Activated naive CD4-positive, alpha-beta T cell treated with anti-CD3 and anti-CD28 coated beads, Interleukin-2, amount 50 U/mL, for 72 hours (primary cell): Measurements from ENCODE around the gene CDNF. TPM values are rescaled to one million over a fixed set of nuclear protein-coding genes. Genes with fewer than 3 reads are reported as not detected.

Experiments
- ATAC-seq, 2 donors: fragments of 150-1000 bp; cut with Tn5 transposase; 2 replicates each; pipeline ENCODE4 v1.10.0; 2021; ENCODE audit warnings: mild to moderate bottlenecking in 2 of 2, moderate library complexity in 2 of 2
- DNase-seq, 2 donors: peaks; one replicate each; pipeline ENCODE4 v3.0.0; 2021 to 2022; ENCODE audit warnings: low spot score in 2 of 2
- H3K27ac Mint-ChIP-seq, 2 donors: one replicate each; pipeline ENCODE4 v1.8.0; 2022; ENCODE audit warnings: mild to moderate bottlenecking in 2 of 2, mixed read lengths in 2 of 2
- H3K36me3 Mint-ChIP-seq, 2 donors: one replicate each; pipeline ENCODE4 v1.8.0; 2022; ENCODE audit warnings: mixed read lengths in 2 of 2
- H3K9me3 Mint-ChIP-seq, 2 donors: one replicate each; pipeline ENCODE4 v1.8.0; 2022; ENCODE audit warnings: mixed read lengths in 2 of 2
- total RNA-seq, 2 donors: library from RNA; stranded (reverse); gene quantifications; one replicate each; pipeline ENCODE4 v1.2.3, GENCODE V29; 2022

Gene CDNF
- total RNA-seq, 2 donors from 2014 or later: 1.0 to 3.8 TPM

DNA sequence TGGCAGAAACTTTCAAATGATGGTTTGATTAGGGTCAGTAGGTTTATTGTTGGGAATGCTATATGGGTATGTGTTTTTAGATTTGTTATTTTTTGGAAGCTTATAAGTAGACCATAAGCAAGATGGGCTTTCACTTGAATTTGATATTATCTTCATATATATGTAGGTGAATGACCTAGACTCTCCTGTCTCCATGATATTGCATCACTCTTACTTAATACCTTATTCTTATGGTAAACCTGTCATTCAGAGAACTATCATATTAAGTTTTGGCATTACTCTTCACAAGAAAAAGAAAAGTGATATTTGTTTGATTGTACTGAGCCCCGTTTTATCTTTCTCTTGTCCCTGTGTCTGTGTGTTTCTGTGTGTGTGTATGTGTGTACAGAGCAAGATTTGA lies 17.6 kb upstream of the CDNF start:
- no peak for DNase-seq
- peaks cover 0 to 8% of the 10 kb centered on the region in 2 donors for H3K36me3 Mint-ChIP-seq
- H3K9me3 Mint-ChIP-seq: no peaks in the 10 kb centered on the region
- ATAC-seq: no peak
- no peak overlapping the region for H3K27ac Mint-ChIP-seq

GRCh38 chr10:14852236-14852635 lies 14.4 kb upstream of the CDNF start:
- DNase-seq (no peak), ATAC-seq (no peak)
- Mint-ChIP-seq H3K36me3 (peaks cover 0 to 9% of the 10 kb centered on the region in 2 donors), H3K9me3 (no peaks in the 10 kb centered on the region), H3K27ac (no peak overlapping the region)

- H3K9me3 Mint-ChIP-seq: no peaks in the 10 kb centered on the region
- DNase-seq (no peak), ATAC-seq (no peak)
- peaks cover 20 to 28% of the 10 kb centered on the region in 2 donors for H3K36me3 Mint-ChIP-seq
- H3K27ac Mint-ChIP-seq: peak overlapping the region in 1 of 2 donors; percentile 62
Observed at GRCh38 chr10:14844948-14845347, 7.1 kb upstream of the CDNF start.

DNA sequence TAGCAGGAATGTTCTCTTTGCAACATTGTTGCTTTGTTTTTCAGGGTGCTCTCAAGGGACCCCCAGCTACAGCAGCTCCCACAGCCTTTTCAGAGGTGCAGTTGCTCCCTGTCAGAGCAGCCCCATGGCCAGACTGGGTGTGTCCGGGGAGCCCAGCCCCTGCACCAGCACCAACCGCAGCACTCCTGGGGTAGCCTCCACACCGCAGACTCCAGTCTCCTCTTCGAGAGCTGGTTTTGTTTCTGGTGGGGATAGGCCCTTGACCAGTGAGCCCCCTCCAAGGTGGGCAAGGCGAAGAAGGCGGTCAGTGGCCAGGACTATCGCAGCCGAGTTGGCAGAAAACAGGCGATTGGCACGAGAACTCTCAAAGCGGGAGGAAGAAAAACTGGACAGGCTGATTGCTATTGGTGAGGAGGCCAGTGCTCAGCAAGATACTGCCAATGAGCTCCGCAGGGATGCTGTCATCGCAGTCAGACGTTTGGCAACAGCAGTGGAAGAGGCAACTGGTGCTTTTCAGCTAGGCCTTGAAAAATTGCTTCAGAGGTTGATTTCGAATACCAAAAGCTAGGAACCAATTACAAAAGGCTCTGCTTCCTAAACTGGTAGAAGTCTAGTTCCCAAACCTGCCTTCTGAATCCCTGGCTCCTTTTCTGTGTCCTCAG lies 5.6 kb upstream of the CDNF start:
- peaks cover 28 to 39% of the 10 kb centered on the region in 2 donors for H3K36me3 Mint-ChIP-seq
- H3K9me3 Mint-ChIP-seq: no peaks in the 10 kb centered on the region
- no peak overlapping the region for H3K27ac Mint-ChIP-seq
- DNase-seq (no peak), ATAC-seq (no peak)

GRCh38 chr10:14840178-14840577 lies 2.3 kb upstream of the CDNF start:
- Mint-ChIP-seq H3K9me3 (no peaks in the 10 kb centered on the region), H3K27ac (peak overlapping the region in 1 of 2 donors; percentile 98), H3K36me3 (peaks cover 37 to 38% of the 10 kb centered on the region in 2 donors)
- no peak for DNase-seq
- ATAC-seq: no peak

- DNase-seq: no peak
- H3K27ac Mint-ChIP-seq: peak overlapping the region; percentile 98
- ATAC-seq: no peak
- H3K36me3 Mint-ChIP-seq: peaks cover 32 to 33% of the 10 kb centered on the region in 2 donors
- H3K9me3 Mint-ChIP-seq: no peaks in the 10 kb centered on the region
Observed at GRCh38 chr10:14839305-14839695, 1.5 kb upstream of the CDNF start.

DNA sequence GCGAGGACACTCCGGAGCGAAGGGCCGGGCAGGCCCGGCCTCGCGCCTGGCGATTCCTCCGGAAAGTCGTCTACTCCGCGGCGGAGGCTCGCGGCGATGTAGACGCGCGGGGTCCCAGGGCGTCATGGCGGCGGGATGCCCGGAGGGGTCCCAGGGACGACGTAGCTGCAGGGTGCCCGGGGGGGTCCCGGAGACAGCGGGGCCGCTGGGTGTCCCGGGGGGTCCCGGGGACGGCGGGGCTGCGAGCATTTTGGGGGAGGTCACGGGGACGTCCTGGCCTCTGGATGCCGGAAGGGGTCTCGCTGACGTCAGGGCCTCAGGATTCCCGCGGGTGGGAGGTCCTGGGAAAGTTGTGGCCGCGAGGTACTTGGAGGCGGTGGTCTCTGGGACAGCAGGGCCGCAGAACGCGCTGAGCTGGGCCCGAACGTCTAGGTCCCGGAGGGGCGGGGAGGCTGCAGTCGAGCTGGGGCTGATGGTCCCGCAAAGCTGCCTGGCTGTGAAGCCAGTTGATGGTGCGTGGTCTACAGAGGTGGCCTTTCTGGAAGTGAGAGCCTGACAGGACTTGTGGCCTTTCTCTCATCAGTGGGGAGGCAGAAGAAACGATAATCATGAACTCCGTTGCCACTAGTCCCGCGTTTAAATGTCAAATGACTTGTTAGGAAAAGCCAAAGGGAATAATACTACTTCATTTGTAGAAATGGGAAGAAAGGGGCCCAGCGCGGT lies 906 bp upstream of the CDNF start:
- Mint-ChIP-seq H3K36me3 (peaks cover 32 to 33% of the 10 kb centered on the region in 2 donors), H3K27ac (peak overlapping the region; percentile 98), H3K9me3 (no peaks in the 10 kb centered on the region)
- ATAC-seq (no peak), DNase-seq (peak; percentile 19 to 65)

GRCh38 chr10:14837003-14837756 lies 657 bp downstream of the CDNF start:
- peak overlapping the region; percentile 92 to 98 for H3K27ac Mint-ChIP-seq
- H3K9me3 Mint-ChIP-seq: no peaks in the 10 kb centered on the region
- ATAC-seq (no peak), DNase-seq (no peak)
- H3K36me3 Mint-ChIP-seq: peaks cover 31% of the 10 kb centered on the region in 2 donors

DNA sequence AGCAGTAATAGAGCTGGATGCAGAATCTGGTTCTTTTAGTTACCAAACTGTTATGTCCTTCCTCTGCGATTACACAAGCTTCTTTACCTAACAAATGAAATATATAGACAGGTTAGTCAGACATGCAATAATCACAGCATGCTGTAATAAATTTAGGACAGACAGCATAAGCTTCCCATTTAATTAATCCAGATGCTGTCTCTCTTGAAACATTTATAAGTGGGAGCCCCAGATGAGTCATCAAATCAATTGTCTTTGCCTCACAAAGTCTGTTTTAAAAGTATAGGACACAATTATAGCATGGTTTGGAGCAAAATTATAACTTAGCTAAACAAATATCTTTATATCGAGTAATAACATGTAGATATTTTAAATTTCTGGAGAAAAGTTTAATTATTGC lies 1.6 kb downstream of the CDNF start:
- Mint-ChIP-seq H3K27ac (no peak overlapping the region), H3K36me3 (peaks cover 23% of the 10 kb centered on the region in 2 donors), H3K9me3 (no peaks in the 10 kb centered on the region)
- ATAC-seq: no peak
- DNase-seq: no peak

- H3K9me3 Mint-ChIP-seq: no peaks in the 10 kb centered on the region
- H3K27ac Mint-ChIP-seq: no peak overlapping the region
- DNase-seq: no peak
- peaks cover 0 to 7% of the 10 kb centered on the region in 2 donors for H3K36me3 Mint-ChIP-seq
- ATAC-seq: no peak
Observed at GRCh38 chr10:14833106-14833505, 4.7 kb downstream of the CDNF start.

DNA sequence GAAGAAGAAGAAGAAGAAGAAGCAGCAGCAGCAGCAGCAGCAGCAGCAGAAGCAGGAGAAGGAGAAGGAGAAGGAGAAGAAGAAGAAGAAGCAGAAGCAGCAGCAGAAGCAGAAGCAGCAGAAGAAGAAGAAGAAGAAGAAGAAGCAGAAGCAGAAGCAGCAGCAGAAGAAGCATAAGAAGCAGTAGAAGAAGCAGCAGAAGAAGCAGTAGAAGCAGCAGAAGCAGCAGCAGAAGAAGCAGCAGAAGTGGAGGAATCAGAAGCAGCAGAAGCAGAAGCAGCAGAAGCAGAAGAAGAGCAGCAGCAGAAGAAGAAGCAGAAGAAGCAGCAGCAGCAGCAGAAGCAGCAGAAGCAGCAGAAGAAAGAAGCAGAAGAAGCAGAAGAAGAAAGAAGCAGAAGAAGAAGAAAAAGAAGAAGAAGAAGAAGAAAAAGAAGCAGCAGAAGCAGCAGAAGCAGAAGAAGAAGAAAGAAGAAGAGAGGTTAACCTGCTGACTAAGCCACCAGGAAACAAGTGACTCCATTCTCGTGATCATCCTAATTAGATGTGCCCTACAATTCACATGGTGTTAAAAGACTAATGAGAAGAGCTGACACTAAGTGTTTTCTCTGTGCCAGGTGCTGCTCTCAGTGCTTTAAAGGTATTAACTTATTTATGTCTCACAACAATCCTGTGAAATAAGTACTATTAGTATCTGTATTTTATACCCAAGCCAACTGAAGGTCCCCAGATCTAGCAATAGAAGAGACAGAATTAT lies 11.6 kb downstream of the CDNF start:
- no peaks in the 10 kb centered on the region for H3K9me3 Mint-ChIP-seq
- DNase-seq (no peak), ATAC-seq (no peak)
- no peaks in the 10 kb centered on the region for H3K36me3 Mint-ChIP-seq
- H3K27ac Mint-ChIP-seq: peak overlapping the region; percentile 53 to 62

- DNase-seq: no peak
- no peak overlapping the region for H3K27ac Mint-ChIP-seq
- H3K9me3 Mint-ChIP-seq: no peaks in the 10 kb centered on the region
- no peak for ATAC-seq
- no peaks in the 10 kb centered on the region for H3K36me3 Mint-ChIP-seq
Observed at GRCh38 chr10:14823966-14824365, 13.9 kb downstream of the CDNF start.

DNA sequence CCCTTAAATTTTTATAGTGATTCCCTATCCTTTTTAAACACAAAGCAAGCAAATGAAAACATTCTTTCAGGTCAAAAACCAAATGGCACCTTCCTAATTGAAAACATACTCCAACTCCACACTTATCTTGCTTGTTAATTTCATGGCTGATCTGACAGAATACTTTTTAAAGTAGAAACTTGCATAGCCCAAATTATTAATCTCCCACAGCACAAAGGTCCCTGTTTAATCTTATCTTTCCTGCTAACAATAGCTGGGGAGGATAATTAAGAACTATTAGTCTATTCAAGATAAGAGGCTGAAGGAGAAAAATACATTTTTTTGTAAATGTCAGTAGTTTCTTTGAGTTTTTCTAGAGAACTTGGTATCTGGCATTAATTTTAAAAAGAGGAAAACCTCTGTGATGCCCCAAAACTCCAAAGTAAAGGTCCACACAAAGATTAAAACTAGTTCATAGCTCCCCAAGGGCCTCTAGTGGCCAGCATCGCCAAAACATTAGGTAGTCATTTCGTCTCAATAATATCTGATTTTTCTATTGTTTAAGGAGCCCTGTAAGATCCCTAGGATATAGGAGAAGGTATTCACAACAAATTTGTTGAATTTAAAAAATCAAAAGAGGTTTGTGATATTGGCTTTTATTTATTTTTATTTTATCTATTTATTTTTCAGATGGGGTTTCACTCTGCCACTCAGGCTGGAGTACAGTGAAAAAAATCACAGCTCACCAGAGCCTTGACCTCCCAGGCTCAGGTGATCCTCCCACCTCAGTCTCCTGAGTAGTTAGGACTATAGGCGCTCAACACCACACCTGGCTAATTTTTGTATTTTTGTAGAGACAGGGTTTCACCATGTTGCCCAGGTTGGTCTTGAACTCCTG lies 14.7 kb downstream of the CDNF start:
- DNase-seq (no peak), ATAC-seq (no peak)
- Mint-ChIP-seq H3K9me3 (no peaks in the 10 kb centered on the region), H3K27ac (no peak overlapping the region), H3K36me3 (no peaks in the 10 kb centered on the region)

- Mint-ChIP-seq H3K36me3 (no peaks in the 10 kb centered on the region), H3K9me3 (no peaks in the 10 kb centered on the region), H3K27ac (no peak overlapping the region)
- no peak for ATAC-seq
- DNase-seq: no peak
Observed at GRCh38 chr10:14821635-14822375, 16.0 kb downstream of the CDNF start.

DNA sequence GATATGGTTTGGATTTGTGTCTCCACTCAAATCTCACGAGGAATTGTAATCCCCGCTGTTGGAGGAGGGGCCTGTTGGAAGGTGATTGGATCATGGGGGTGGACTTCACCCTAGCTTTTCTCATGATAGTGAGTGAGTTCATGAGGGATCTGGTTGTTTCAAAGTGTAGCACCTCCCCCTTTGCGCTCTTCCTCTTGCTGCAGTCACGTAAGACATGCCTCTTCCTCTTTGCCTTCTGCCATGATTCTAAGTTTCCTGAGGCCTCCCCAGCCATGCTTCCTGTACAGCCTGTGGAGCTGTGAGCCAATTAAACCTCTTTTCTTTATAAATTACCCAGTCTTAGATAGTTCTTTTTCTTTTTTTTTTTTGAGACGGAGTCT lies 17.1 kb downstream of the CDNF start:
- H3K27ac Mint-ChIP-seq: peak overlapping the region in 1 of 2 donors; percentile 88
- ATAC-seq (no peak), DNase-seq (no peak)
- no peaks in the 10 kb centered on the region for H3K36me3 Mint-ChIP-seq
- no peaks in the 10 kb centered on the region for H3K9me3 Mint-ChIP-seq
